ENCODE measurements around the gene MBOAT2. TPM values are rescaled to one million over a fixed set of nuclear protein-coding genes. Genes with fewer than 3 reads are reported as not detected.

MBOAT2 gene
- total and polyA plus RNA-seq, 2 experiments from 2014 or later = 15.9 to 22.7 TPM

- H3K27ac Mint-ChIP-seq = no peak overlapping the region
- H4K20me1 ChIP-seq (replicated peaks; ENCODE audit: insufficient read depth) = no peaks in the 10 kb centered on the region
- H3K36me3 Mint-ChIP-seq (ENCODE audit: low read depth) = no peaks in the 10 kb centered on the region; the same call in 2 of the 3 replicates
- H3F3A ChIP-seq (replicated peaks; ENCODE audit: low read depth) = no peaks in the 10 kb centered on the region
- DNase-seq (ENCODE audit: low spot score) (no peak), ATAC-seq (no peak)
- no peaks in the 10 kb centered on the region for H3K36me3 ChIP-seq (ENCODE audit: insufficient read depth)
- TF ChIP-seq ZNF331 (CRISPR knock-in tag; IDR thresholded peaks at IDR 0.05; ENCODE audit: low read depth) (no peak), JUNB (IDR thresholded peaks at IDR 0.05; ENCODE audit: unreplicated experiment) (no peak), ETS1 (IDR thresholded peaks at IDR 0.05) (no peak), STAT1 (IDR thresholded peaks at IDR 0.05; ENCODE audit: unreplicated experiment) (no peak), EZH2 (IDR thresholded peaks at IDR 0.05; ENCODE audit: low read depth, unreplicated experiment) (no peak), CREB1 (CRISPR knock-in tag; IDR thresholded peaks at IDR 0.05; ENCODE audit: low read depth) (no peak), NANOG (IDR thresholded peaks at IDR 0.05; ENCODE audit: borderline replicate concordance) (no peak), REST (IDR thresholded peaks at IDR 0.05; ENCODE audit: unreplicated experiment) (no peak), ZNF114 (CRISPR knock-in tag; IDR thresholded peaks at IDR 0.05) (no peak), POLR2AphosphoS5 (IDR thresholded peaks at IDR 0.05; ENCODE audit: low read depth) (no peak), ZNF462 (CRISPR knock-in tag; IDR thresholded peaks at IDR 0.05) (no peak), EZH2phosphoT487 (IDR thresholded peaks at IDR 0.05; ENCODE audit: unreplicated experiment) (no peak), CTCF (conservative IDR thresholded peaks at IDR 0.05; ENCODE audit: low read depth in 2 of 2) (no peak)
- H2AFZ ChIP-seq = no peak overlapping the region
- peaks cover 2% of the 10 kb centered on the region; the same call in 1 of the 2 replicates for H3K9me2 ChIP-seq (ENCODE audit: insufficient read depth)
- no peak overlapping the region for H3K4me2 ChIP-seq
- 0 out of 3 replicates have a peak, but pooled peaks cover 5% of the 10 kb centered on the region for H3K4me1 Mint-ChIP-seq
- 0 out of 2 replicates have a peak, but pooled peaks cover under 1% of the 10 kb centered on the region for H3K79me2 ChIP-seq (replicated peaks; ENCODE audit: insufficient read depth)
- peaks cover 2% of the 10 kb centered on the region for H3K27me3 Mint-ChIP-seq (ENCODE audit: insufficient read depth, low read depth, poor library complexity)
- H3K27me3 ChIP-seq (ENCODE audit: insufficient read depth) = no peaks in the 10 kb centered on the region
- H3K9me3 Mint-ChIP-seq = peaks cover 8% of the 10 kb centered on the region; the same call in 1 of the 3 replicates
- no peak overlapping the region for H3K27ac ChIP-seq (ENCODE audit: low read depth)
- no peak overlapping the region for H3K4me3 Mint-ChIP-seq
- H3K4me1 ChIP-seq (ENCODE audit: insufficient read depth) = no peaks in the 10 kb centered on the region
- H3K4me3 ChIP-seq = no peak overlapping the region
Measured at GRCh38 chr2:8841932-8842331, 161.6 kb downstream of the MBOAT2 start.

Data from GM23338 (cell line).